ENCODE results near the gene TDRD5. TPM values are rescaled to one million over a fixed set of nuclear protein-coding genes. Genes with fewer than 3 reads are reported as not detected.
A peak's percentile ranks its signal among the peaks of the same experiment; 100 is the strongest.

TDRD5 gene
- total RNA-seq, 1 experiment from 2014 or later, result not detected

DNA sequence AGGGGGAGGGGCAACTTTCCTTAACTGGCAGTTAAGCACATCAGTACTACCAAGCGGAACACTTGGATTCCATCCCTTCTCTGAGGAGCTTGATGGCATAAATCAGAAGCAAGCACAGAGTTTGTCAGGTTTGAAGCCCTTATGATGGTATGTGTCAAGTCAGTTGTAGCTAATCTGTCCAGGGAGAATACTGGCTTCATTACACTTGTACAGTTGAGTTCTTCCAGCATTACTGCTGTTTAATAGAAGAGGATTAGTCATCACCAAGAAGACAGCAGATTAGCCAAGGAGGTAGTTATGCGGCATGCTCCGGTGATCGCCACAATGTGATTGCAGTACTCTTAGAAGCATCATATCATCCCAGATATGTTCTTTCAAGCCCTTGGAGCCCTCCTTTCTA, 2.1 kb upstream of the TDRD5 start:
- no TSS peak for BruUV-seq (replicated peaks)
- no peak overlapping the region for H3K4me3 Mint-ChIP-seq (ENCODE audit: unreplicated experiment)
- DNase-seq (ENCODE audit: unreplicated experiment), result no peak
- POLR2A ChIA-PET, result no interaction called here
- TF ChIP-seq, protein P1, sequence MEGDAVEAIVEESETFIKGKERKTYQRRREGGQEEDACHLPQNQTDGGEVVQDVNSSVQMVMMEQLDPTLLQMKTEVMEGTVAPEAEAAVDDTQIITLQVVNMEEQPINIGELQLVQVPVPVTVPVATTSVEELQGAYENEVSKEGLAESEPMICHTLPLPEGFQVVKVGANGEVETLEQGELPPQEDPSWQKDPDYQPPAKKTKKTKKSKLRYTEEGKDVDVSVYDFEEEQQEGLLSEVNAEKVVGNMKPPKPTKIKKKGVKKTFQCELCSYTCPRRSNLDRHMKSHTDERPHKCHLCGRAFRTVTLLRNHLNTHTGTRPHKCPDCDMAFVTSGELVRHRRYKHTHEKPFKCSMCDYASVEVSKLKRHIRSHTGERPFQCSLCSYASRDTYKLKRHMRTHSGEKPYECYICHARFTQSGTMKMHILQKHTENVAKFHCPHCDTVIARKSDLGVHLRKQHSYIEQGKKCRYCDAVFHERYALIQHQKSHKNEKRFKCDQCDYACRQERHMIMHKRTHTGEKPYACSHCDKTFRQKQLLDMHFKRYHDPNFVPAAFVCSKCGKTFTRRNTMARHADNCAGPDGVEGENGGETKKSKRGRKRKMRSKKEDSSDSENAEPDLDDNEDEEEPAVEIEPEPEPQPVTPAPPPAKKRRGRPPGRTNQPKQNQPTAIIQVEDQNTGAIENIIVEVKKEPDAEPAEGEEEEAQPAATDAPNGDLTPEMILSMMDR (IDR thresholded peaks at IDR 0.05; ENCODE audit: unreplicated experiment), result no peak
- no peaks in the 10 kb centered on the region for H3K36me3 Mint-ChIP-seq (ENCODE audit: insufficient read depth, unreplicated experiment)
- H3K27me3 Mint-ChIP-seq (ENCODE audit: insufficient read depth, unreplicated experiment), result peaks cover 20% of the 10 kb centered on the region
- no peaks in the 10 kb centered on the region for H3K4me1 Mint-ChIP-seq (ENCODE audit: insufficient read depth, unreplicated experiment)
- H3K9me3 Mint-ChIP-seq (ENCODE audit: unreplicated experiment), result no peaks in the 10 kb centered on the region
- CTCF ChIA-PET, result interaction anchor here (0.6 to 2.4 kb wide), 2 partner anchors 9 to 169 kb away, joined by 3 to 19 read pairs; no protein-coding TSS in a partner anchor
- no peak overlapping the region for H3K27ac Mint-ChIP-seq (ENCODE audit: low read depth, unreplicated experiment)
- intact Hi-C loops (cut with micrococcal nuclease), result no loop called here

DNA sequence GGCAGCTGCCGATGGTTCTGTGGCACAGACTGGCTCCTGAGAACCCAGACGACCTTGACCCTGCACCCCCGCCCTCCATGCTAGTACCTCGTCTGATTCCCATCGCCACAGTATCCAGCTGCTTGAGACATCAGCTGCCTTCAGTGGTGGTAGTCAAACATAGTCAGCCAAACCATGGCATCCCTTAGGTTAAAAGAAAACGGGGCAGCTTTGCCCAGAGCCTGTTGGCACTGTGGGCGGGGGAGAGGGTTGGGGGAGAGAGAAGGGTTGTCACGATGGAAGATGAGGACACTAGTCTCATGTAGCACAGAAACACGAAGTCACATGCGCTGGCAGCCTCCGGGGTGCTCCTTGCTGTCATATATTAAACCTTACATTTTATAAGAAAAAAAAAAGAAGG, 961 bp upstream of the TDRD5 start:
- no TSS peak for BruUV-seq (replicated peaks)
- intact Hi-C loops (cut with micrococcal nuclease), result no loop called here
- DNase-seq (ENCODE audit: unreplicated experiment), result no peak
- TF ChIP-seq, protein P1 (IDR thresholded peaks at IDR 0.05; ENCODE audit: unreplicated experiment), result no peak
- Mint-ChIP-seq H3K27ac (ENCODE audit: low read depth, unreplicated experiment) (no peak overlapping the region), H3K4me1 (ENCODE audit: insufficient read depth, unreplicated experiment) (no peaks in the 10 kb centered on the region), H3K27me3 (ENCODE audit: insufficient read depth, unreplicated experiment) (peaks cover 29% of the 10 kb centered on the region), H3K9me3 (ENCODE audit: unreplicated experiment) (no peaks in the 10 kb centered on the region), H3K4me3 (ENCODE audit: unreplicated experiment) (no peak overlapping the region), H3K36me3 (ENCODE audit: insufficient read depth, unreplicated experiment) (no peaks in the 10 kb centered on the region)
- ChIA-PET POLR2A (no interaction called here), CTCF (interaction anchor here (0.6 to 0.7 kb wide), 2 partner anchors 10 to 232 kb away, joined by 3 read pairs; no protein-coding TSS in a partner anchor)

- H3K27me3 Mint-ChIP-seq (ENCODE audit: insufficient read depth, unreplicated experiment), result peaks cover 35% of the 10 kb centered on the region
- H3K9me3 Mint-ChIP-seq (ENCODE audit: unreplicated experiment), result no peaks in the 10 kb centered on the region
- no peaks in the 10 kb centered on the region for H3K36me3 Mint-ChIP-seq (ENCODE audit: insufficient read depth, unreplicated experiment)
- peak overlapping the region; percentile 61 for H3K4me3 Mint-ChIP-seq (ENCODE audit: unreplicated experiment)
- intact Hi-C loops (cut with micrococcal nuclease), result no loop called here
- ChIA-PET POLR2A (interaction anchor here (0.7 kb wide), 1 partner anchor 51 kb away, joined by 3 read pairs; no protein-coding TSS in a partner anchor), CTCF (interaction anchor here (0.6 to 0.8 kb wide), 4 partner anchors 10 to 349 kb away, joined by 3 read pairs; no protein-coding TSS in a partner anchor)
- no peak for DNase-seq (ENCODE audit: unreplicated experiment)
- TF ChIP-seq, protein P1 (IDR thresholded peaks at IDR 0.05; ENCODE audit: unreplicated experiment), result no peak
- no TSS peak for BruUV-seq (replicated peaks)
- no peak overlapping the region for H3K27ac Mint-ChIP-seq (ENCODE audit: low read depth, unreplicated experiment)
- H3K4me1 Mint-ChIP-seq (ENCODE audit: insufficient read depth, unreplicated experiment), result no peaks in the 10 kb centered on the region
These were observed 410 bp upstream of the TDRD5 start for GRCh38 chr1:179591253-179591591.

GRCh38 chr1:179598631-179599030, 7.0 kb downstream of the TDRD5 start:
- Mint-ChIP-seq H3K27ac (ENCODE audit: low read depth, unreplicated experiment) (no peak overlapping the region), H3K27me3 (ENCODE audit: insufficient read depth, unreplicated experiment) (peaks cover 61% of the 10 kb centered on the region), H3K36me3 (ENCODE audit: insufficient read depth, unreplicated experiment) (no peaks in the 10 kb centered on the region), H3K9me3 (ENCODE audit: unreplicated experiment) (no peaks in the 10 kb centered on the region), H3K4me1 (ENCODE audit: insufficient read depth, unreplicated experiment) (no peaks in the 10 kb centered on the region), H3K4me3 (ENCODE audit: unreplicated experiment) (no peak overlapping the region)
- no peak for DNase-seq (ENCODE audit: unreplicated experiment)
- CTCF ChIA-PET, result interaction anchor here (0.6 to 2.5 kb wide), 11 partner anchors 10 to 1005 kb away, joined by 3 to 19 read pairs (median 4); no protein-coding TSS in a partner anchor
- TF ChIP-seq, protein P1 (IDR thresholded peaks at IDR 0.05; ENCODE audit: unreplicated experiment), result no peak
- POLR2A ChIA-PET, result no interaction called here
- intact Hi-C loops (cut with micrococcal nuclease), result loop anchor here (1.0 to 5.0 kb wide), 4 partner anchors 230 to 1066 kb away; no protein-coding TSS in a partner anchor
- BruUV-seq (replicated peaks), result no TSS peak
